RWPE1 (cell line): ENCODE results near the gene AVL9.
"Not testable (repeated sequence)": the region's sequence is repeated elsewhere in the genome, so short reads cannot be mapped to it uniquely, and the experiment has no call there.

Experiments
- CTCF ChIA-PET: fragments of 350-600 bp; sonication (Branson Sonifier 250); formaldehyde crosslinking; extraction: SDS; loops from one replicate; lab custom pipeline; 2021; lab: Yijun Ruan, JAX
- POLR2A ChIA-PET: fragments of 400-600 bp; formaldehyde crosslinking; extraction: SDS; loops from one replicate; lab custom pipeline; 2020; ENCODE audit warnings: antibody characterized with exemption; ENCODE audit not compliant: low non-redundant PET; lab: Yijun Ruan, JAX
- DNase-seq: peaks from one replicate; pipeline ENCODE4 v3.0.0; 2012; ENCODE audit warnings: low spot score
- H3K27ac ChIP-seq: fragments of 450-650 bp; 2 replicates; pipeline ENCODE4 v1.5.1; 2017
- TF ChIP-seq, protein P1 (sequence below): fragments of 450-650 bp; conservative IDR thresholded peaks from 2 replicates; pipeline ENCODE4 v1.5.1; 2017; ENCODE audit warnings: low read depth, mild to moderate bottlenecking

Gene AVL9

DNA sequence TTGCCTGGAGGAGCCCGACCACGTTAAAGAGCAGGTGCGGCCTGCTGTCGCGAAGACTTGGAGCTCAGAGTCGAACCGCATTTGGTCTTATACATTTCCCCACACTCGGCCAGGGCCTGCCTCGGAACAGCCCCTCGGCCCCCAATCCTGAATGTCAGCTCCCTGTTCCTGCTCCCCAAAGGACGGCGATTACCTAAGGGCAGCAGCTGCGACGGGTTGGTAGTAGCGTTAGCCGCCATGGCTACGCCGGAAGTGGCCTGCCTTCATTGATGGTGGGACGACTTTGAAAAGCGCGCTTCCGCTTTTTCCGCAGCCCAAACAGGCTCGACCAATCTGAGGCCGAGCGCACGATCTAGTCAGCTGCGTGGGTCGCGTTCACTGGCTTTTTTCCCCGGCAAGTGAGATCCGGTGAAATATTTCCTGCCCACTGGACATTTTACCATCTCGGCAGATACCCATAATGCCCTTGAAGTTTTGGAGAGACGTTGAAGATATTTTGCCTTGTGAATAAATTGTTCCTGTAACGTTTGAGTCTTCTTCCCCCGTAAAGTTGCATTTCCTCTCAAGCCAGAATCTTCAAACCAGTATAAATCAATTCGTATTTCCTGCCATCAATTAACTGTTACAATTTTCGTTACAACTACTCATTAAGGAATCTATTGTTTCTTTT, 5.0 kb upstream of the AVL9 start, which contains the start of gene LSM5:
TSS of gene LSM5 (minus strand) at position 254 of the 670 bp plus-strand sequence. CDS start at position 239, 15 bp downstream.
- DNase-seq, result peak; percentile 79
- ChIA-PET POLR2A (interaction anchor here (1.0 kb wide), 1 partner anchor 10 kb away, joined by 3 read pairs; no protein-coding TSS in a partner anchor), CTCF (interaction anchor here (0.7 to 1.2 kb wide), 2 partner anchors 56 to 132 kb away, joined by 5 to 7 read pairs; no protein-coding TSS in a partner anchor)
- peak within 1 kb of the TSS; percentile 82 for H3K27ac ChIP-seq
- TF ChIP-seq, protein P1, sequence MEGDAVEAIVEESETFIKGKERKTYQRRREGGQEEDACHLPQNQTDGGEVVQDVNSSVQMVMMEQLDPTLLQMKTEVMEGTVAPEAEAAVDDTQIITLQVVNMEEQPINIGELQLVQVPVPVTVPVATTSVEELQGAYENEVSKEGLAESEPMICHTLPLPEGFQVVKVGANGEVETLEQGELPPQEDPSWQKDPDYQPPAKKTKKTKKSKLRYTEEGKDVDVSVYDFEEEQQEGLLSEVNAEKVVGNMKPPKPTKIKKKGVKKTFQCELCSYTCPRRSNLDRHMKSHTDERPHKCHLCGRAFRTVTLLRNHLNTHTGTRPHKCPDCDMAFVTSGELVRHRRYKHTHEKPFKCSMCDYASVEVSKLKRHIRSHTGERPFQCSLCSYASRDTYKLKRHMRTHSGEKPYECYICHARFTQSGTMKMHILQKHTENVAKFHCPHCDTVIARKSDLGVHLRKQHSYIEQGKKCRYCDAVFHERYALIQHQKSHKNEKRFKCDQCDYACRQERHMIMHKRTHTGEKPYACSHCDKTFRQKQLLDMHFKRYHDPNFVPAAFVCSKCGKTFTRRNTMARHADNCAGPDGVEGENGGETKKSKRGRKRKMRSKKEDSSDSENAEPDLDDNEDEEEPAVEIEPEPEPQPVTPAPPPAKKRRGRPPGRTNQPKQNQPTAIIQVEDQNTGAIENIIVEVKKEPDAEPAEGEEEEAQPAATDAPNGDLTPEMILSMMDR, result no peak

DNA sequence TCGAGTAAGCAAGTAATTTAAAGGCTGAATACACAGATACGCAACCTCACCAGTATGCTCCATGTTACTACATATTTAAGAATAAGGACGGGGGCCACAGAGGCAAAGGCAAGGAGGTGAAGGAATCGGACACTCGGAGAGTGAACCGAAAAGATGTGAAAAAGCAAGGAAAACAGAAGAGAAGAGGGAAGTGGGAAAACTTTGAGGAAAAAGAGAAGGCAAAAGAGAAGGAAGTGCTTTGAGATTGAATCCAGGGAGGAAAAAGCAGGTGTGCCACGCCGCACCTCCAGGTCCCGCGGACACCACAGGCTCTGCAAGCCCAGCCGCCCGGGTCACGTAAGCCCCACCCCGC, 367 bp upstream of the AVL9 start:
- TF ChIP-seq, protein P1, result no peak
- CTCF ChIA-PET, result no interaction called here
- peak overlapping the region; percentile 87 for H3K27ac ChIP-seq
- DNase-seq, result no peak
- POLR2A ChIA-PET, result interaction anchor here (0.6 to 0.7 kb wide), 3 partner anchors 108 to 1809 kb away, joined by 3 read pairs; no protein-coding TSS in a partner anchor

DNA sequence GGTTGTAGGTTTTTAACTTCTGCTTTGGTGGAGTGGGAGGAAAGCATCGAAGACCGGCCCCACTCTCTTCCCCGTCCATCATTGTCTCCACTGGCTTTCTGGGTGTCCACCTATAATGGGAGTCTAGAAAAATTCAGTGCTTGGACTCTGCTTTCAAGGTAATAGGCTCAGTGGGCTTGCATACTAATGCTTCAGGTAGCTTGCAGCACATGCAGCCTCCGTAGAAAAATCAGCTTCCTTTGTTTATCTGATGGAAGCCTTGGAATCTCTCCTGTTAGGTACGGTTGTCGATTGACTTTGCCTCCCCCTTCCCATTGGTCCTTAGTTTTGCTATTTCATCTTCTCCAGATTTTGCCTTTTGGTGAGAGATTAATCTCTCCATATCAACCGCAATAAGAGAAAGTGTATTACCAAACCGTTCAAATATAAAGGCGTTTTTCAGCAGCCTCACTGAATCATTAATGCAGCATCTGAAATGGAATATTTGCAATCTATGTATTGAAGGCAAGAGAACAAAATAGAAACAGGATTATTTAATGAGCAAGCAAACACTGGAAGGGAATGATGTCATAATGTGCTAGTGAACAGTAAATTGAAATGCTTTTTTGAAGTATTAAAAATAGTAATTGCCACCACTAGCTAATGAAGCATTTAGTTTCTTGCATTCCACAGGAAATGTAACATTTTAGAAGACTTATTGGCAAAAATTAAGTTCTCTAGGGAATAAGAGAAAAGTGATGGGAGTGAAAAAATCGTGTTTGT, 944 bp downstream of the AVL9 start:
- TF ChIP-seq, protein P1, result no peak
- ChIA-PET POLR2A (no interaction called here), CTCF (interaction anchor here (0.5 to 0.8 kb wide), 3 partner anchors 66 to 1384 kb away, joined by 3 to 4 read pairs (median 3); no protein-coding TSS in a partner anchor)
- H3K27ac ChIP-seq, result peak overlapping the region; percentile 87
- no peak for DNase-seq

DNA sequence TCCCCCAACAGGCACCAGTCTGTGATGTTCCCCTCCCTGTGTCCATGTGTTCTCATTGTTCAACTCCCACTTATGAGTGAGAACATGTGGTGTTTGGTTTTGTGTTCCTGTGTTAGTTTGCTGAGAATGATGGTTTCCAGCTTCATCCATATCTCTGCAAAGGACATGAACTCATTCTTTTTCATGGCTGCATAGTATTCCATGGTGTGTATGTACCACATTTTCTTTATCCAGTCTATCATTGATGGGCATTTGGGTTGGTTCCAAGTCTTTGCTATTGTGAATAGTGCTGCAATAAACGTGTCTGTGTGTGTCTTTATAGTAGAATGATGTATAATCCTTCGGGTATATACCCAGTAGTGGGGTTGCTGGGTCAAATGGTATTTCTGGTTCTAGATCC, 4.5 kb downstream of the AVL9 start:
- POLR2A ChIA-PET, result interaction anchor here (1.0 kb wide), 1 partner anchor 9 kb away, joined by 3 read pairs; the partner anchor contains the start of gene LSM5
- H3K27ac ChIP-seq, DNase-seq, CTCF ChIA-PET: not testable (repeated sequence)

DNA sequence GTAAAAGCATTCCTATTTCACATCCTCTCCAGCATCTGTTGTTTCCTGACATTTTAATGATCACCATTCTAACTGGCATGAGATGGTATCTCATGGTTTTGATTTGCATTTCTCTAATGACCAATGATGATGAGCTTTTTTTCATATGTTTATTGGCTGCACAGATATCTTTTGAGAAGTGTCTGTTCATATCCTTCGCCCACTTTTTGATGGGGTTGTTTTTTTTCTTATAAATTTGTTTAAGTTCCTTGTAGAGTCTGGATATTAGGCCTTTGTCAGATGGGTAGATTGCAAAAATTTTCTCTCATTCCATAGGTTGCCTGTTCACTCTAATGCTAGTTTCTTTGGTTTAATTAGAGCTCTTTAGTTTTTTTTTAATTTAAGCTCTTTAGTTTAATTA, 4.9 kb downstream of the AVL9 start:
- POLR2A ChIA-PET, result interaction anchor here (1.0 kb wide), 1 partner anchor 10 kb away, joined by 3 read pairs; the partner anchor contains the start of gene LSM5
- DNase-seq, H3K27ac ChIP-seq, CTCF ChIA-PET: not testable (repeated sequence)

DNA sequence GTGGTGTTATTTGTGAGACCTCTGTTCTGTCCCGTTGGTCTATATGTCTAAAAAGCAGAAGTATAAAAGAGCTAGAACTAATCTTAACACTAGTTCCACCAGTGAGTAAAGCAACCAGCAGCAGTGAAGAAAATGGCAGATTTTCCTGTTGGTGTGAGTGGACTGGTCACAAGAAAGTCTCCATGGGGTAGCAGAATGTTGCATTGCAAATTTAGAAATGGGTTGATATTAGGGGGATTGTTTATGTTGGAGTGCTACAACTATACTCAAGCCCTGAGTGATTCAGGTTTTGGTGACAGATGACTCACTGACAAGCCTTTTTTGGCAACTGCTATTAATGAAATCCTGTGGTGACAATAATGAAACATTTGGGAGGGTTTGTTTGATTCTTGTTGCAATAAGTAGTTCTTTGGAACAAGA, 5.6 kb downstream of the AVL9 start:
- ChIA-PET CTCF (no interaction called here), POLR2A (interaction anchor here (1.0 kb wide), 1 partner anchor 11 kb away, joined by 3 read pairs; the partner anchor contains the start of gene LSM5)
- no peak overlapping the region for H3K27ac ChIP-seq
- no peak for DNase-seq
- TF ChIP-seq, protein P1, result no peak

DNA sequence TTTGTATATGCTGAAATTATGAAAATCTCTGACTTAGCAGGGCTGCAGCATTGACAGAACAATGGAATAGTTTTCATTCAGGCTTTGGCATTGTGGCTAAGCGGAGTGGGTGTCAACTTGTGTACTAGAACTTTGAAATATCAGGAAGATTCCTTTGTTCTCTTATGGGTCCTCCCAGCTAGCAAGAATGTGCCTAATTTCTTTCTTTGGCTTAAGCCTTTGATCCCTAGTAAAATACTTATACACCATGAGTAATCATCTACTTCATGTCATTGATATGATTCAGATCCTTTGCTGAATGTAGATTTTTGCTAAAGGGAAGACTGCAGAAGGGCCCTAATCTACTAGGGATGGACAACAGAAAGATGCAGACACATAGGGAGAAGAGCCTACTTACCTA, 6.2 kb downstream of the AVL9 start:
- TF ChIP-seq, protein P1, result no peak
- H3K27ac ChIP-seq, result no peak overlapping the region
- POLR2A ChIA-PET, result no interaction called here
- CTCF ChIA-PET, result no interaction called here
- DNase-seq, result peak; percentile 65
